Uterus (tissue), 4 donors: ENCODE measurements around the gene GYPB. TPM values are rescaled to one million over a fixed set of nuclear protein-coding genes. Genes with fewer than 3 reads are reported as not detected.
"Not testable (repeated sequence)": the region's sequence is repeated elsewhere in the genome, so short reads cannot be mapped to it uniquely, and the experiment has no call there.

Experiments used
- DNase-seq, 2 donors: peaks; one replicate each; pipeline ENCODE4 v3.0.0-alpha.2; 2019 to 2020
- H3K27ac ChIP-seq, 2 donors: fragments of 200-600 bp; sonication (generic); 1 replicate in 1 of 2; 2 replicates in 1 of 2; pipeline ENCODE4 v1.5.1; 2016 to 2018
- H3K27me3 ChIP-seq, 2 donors: fragments of 200-600 bp; sonication (generic); one replicate each; pipeline ENCODE4 v1.5.1; 2018 to 2019; ENCODE audit warnings: control low read depth in 1 of 2
- H3K36me3 ChIP-seq, 2 donors: fragments of 200-600 bp; sonication (generic); one replicate each; pipeline ENCODE4 v1.5.1; 2019; ENCODE audit warnings: control low read depth in 1 of 2
- H3K4me1 ChIP-seq, 2 donors: fragments of 200-600 bp; sonication (generic); one replicate each; pipeline ENCODE4 v1.5.1; 2018 to 2019; ENCODE audit warnings: control low read depth in 1 of 2
- H3K4me3 ChIP-seq, 2 donors: fragments of 200-600 bp; sonication (generic); 1 replicate in 1 of 2; 2 replicates in 1 of 2; pipeline ENCODE4 v1.5.1; 2018 to 2019; ENCODE audit warnings: mild to moderate bottlenecking in 1 of 2
- H3K9me3 ChIP-seq, 2 donors: fragments of 200-600 bp; sonication (generic); one replicate each; pipeline ENCODE4 v1.5.1; 2019; ENCODE audit warnings: control low read depth in 1 of 2
- CTCF ChIP-seq, 4 experiments: fragments of 200-600 bp in 2 of 4; fragments of 450-650 bp in 2 of 4; sonication (generic) in 2 of 4; IDR thresholded peaks; one replicate each; pipeline ENCODE4 v1.5.1; 2016 to 2019; ENCODE audit warnings: antibody characterized with exemption in 4 of 4, mild to moderate bottlenecking in 2 of 4, moderate library complexity in 1 of 4
- POLR2A ChIP-seq, 2 donors: fragments of 450-650 bp; IDR thresholded peaks; one replicate each; pipeline ENCODE4 v1.6.1; 2016; ENCODE audit warnings: antibody characterized with exemption in 2 of 2, mild to moderate bottlenecking in 1 of 2, moderate library complexity in 1 of 2
- intact Hi-C: fragments of 100-400 bp; cut with DNase I; formaldehyde crosslinking; loops from one replicate; pipeline ENCODE4 v1.15.1; 2023; ENCODE audit warnings: low total_unique reads
- total RNA-seq, 4 donors: library from RNA; depleted of rRNA in 3 of 4; stranded (reverse); fragments of >200 nt in 3 of 4; gene quantifications; one replicate each; pipeline versions ENCODE4 v1.1.0 to v1.2.4, GENCODE V29; 2014 to 2023
- donor health status: DM: yes; HTN: yes; CAD: no.

The GYPB gene
- total RNA-seq, 4 donors from 2014 or later, result 2.8 TPM; not detected in 3

- no peak for DNase-seq
- Histone ChIP-seq H3K36me3 (no peaks in the 10 kb centered on the region), H3K4me1 (no peaks in the 10 kb centered on the region), H3K27me3 (no peaks in the 10 kb centered on the region), H3K27ac (no peak overlapping the region), H3K4me3 (no peak overlapping the region), H3K9me3 (no peaks in the 10 kb centered on the region)
- no peak for TF ChIP-seq CTCF (IDR thresholded peaks at IDR 0.05)
- no peak for TF ChIP-seq POLR2A (IDR thresholded peaks at IDR 0.05)
- intact Hi-C loops, result no loop called here
Measured at GRCh38 chr4:143986180-143986579, 33.0 kb downstream of the GYPB start.

DNA sequence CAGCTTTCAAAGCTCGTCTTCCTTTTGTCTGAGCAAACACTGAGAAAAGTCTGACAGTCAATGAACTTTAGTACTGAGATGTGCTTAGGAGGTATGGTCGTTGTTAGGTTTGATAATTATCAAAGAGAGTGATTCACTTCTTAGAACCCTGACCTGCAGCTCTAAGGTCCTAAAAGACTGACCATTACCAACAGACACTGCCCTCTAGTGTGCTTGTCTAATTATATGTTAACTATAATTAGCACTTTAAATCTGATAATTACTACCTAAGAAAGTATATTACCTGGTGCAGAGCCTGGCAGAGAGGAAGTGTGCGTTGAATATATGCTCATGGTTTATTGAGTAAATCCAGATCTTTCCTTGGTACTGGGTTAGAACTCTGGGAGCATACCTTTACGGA lies 38.4 kb downstream of the GYPB start:
- H3K27me3 ChIP-seq, H3K9me3 ChIP-seq, H3K27ac ChIP-seq, intact Hi-C loops, DNase-seq, H3K4me1 ChIP-seq, H3K4me3 ChIP-seq, H3K36me3 ChIP-seq: not testable (repeated sequence)

- H3K9me3 ChIP-seq, DNase-seq, H3K4me3 ChIP-seq, H3K36me3 ChIP-seq, H3K27me3 ChIP-seq, intact Hi-C loops, H3K4me1 ChIP-seq, H3K27ac ChIP-seq: not testable (repeated sequence)
Measured at GRCh38 chr4:143975527-143975926, 43.7 kb downstream of the GYPB start.

DNA sequence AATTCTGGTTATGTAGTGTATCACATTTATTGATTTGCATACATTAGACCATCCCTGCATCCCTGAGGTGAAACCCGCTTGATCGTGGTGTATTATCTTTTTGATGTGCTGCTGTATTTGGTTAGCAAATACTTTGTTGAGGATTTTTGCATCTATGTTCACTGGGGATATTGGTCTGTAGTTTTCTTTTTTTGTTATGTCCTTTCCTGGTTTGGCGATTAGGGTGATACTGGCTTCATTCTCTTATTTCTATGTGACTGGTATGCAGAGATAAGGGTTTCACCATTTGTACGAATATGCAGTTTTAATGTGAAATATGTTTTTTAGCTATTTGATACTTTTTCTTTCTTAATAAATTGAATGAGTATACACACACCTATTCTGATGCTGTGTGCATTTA lies 45.2 kb downstream of the GYPB start:
- DNase-seq, H3K27ac ChIP-seq, intact Hi-C loops, H3K9me3 ChIP-seq, H3K4me1 ChIP-seq, H3K36me3 ChIP-seq, H3K27me3 ChIP-seq, H3K4me3 ChIP-seq: not testable (repeated sequence)

DNA sequence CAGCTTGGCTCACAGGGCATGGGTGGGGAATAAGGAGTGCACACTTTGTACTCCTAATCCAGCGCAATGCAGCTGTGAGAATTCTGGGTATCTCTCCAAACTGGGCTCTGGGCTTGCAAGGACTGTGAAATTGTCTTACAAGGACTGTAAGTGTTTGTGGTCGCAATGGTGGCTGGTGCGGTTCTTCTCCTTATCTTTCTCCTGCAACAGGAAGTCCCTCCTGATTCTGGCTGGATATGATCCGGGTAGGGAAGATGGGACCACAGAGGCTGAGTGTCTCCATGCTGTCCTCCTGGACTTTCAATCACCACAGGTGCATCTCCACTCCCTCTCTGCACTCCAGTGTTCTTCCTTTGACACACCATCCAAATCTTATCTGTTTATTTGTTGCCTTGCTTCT lies 58.1 kb downstream of the GYPB start:
- TF ChIP-seq POLR2A (IDR thresholded peaks at IDR 0.05) (no peak), CTCF (IDR thresholded peaks at IDR 0.05) (no peak)

GRCh38 chr4:143955306-143955705 lies 63.9 kb downstream of the GYPB start:
- H3K4me3 ChIP-seq, H3K4me1 ChIP-seq, H3K27me3 ChIP-seq, H3K27ac ChIP-seq, intact Hi-C loops, H3K9me3 ChIP-seq, H3K36me3 ChIP-seq, DNase-seq: not testable (repeated sequence)

More for the DNA sequence above, 58.1 kb downstream of the GYPB start:
- no peak for DNase-seq
- Histone ChIP-seq H3K9me3 (no peaks in the 10 kb centered on the region), H3K27ac (no peak overlapping the region), H3K27me3 (no peaks in the 10 kb centered on the region), H3K4me3 (no peak overlapping the region), H3K36me3 (no peaks in the 10 kb centered on the region), H3K4me1 (no peaks in the 10 kb centered on the region)
- intact Hi-C loops, result no loop called here

DNA sequence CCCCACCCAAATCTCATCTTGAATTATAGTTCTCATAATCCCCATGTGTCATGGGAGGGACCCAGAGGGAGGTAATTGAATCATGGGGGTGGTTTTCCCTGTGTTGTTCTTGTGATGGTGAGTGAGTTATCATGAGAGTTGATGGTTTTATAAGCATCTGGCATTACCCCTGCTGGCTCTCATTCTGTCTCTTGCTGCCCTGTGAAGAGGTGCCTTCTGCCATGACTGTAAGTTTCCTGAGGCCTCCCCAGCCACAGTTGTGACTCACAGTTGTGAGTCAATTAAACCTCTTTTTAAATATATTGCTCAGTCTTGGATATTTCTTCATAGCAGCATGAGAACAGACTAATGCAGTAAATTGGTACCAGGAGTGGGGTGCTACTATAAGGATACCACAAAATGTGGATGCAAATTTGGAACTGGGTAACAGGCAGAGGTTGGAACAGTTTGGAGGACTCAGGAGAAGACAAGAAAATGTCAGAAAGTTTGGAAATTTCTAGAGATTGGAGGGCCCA lies 67.7 kb downstream of the GYPB start:
- H3K9me3 ChIP-seq, DNase-seq, H3K36me3 ChIP-seq, intact Hi-C loops, H3K4me1 ChIP-seq, H3K27me3 ChIP-seq, H3K4me3 ChIP-seq, H3K27ac ChIP-seq: not testable (repeated sequence)

GRCh38 chr4:143950967-143951366 lies 68.2 kb downstream of the GYPB start:
- H3K27me3 ChIP-seq, H3K9me3 ChIP-seq, H3K4me1 ChIP-seq, H3K27ac ChIP-seq, intact Hi-C loops, DNase-seq, H3K36me3 ChIP-seq, H3K4me3 ChIP-seq: not testable (repeated sequence)

DNA sequence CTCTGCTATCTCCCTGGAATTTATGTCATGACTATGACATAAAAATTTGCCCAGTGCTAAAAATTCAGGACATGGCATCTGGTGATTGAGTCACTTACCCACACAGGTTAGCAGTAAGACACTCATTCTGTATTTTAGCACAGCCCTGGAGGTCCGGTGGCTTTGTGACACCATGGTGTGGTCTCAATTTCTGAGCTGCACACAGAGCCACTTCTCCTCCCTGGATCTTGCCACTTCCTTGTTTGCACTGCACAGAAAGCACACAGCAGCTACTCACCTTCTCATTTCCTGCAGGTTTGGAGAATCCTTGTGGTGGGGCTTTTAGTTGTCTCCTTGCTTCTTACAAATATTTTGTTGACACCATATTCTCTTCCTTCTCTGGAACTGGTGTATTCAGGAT lies 69.0 kb downstream of the GYPB start:
- not testable (repeated sequence) for H3K27ac ChIP-seq, H3K9me3 ChIP-seq, H3K4me1 ChIP-seq

GRCh38 chr4:143947493-143947892 lies 71.7 kb downstream of the GYPB start:
- intact Hi-C loops, DNase-seq, H3K4me3 ChIP-seq, H3K9me3 ChIP-seq, H3K27me3 ChIP-seq, H3K36me3 ChIP-seq, H3K4me1 ChIP-seq, H3K27ac ChIP-seq: not testable (repeated sequence)

More for the DNA sequence above, 69.0 kb downstream of the GYPB start:
- H3K36me3 ChIP-seq, H3K27me3 ChIP-seq, intact Hi-C loops, DNase-seq, H3K4me3 ChIP-seq: not testable (repeated sequence)
